K562 (cell line): Measurements from ENCODE around the gene WT1. TPM values are rescaled to one million over a fixed set of nuclear protein-coding genes. Genes with fewer than 3 reads are reported as not detected.

Experiments used
- EGR1 ChIP-seq: fragments of 450-650 bp; conservative IDR thresholded peaks from 2 replicates; pipeline ENCODE4 v1.6.1; 2017; ENCODE audit warnings: mild to moderate bottlenecking
- EP300 ChIP-seq: IDR thresholded peaks from 2 replicates; pipeline ENCODE4 v1.6.1; 2012; ENCODE audit warnings: low read length, improper control_type of control experiment
- HCFC1 ChIP-seq: IDR thresholded peaks from 2 replicates; pipeline ENCODE4 v1.6.1; 2012; ENCODE audit warnings: low read depth, low read length, improper control_type of control experiment
- MECOM ChIP-seq: fragments of 250-450 bp; sonication (Bioruptor Pico); IDR thresholded peaks from 2 replicates; pipeline ENCODE4 v1.8.0; 2022; ENCODE audit warnings: inconsistent platforms
- PCBP2 ChIP-seq: fragments of 200-400 bp; formaldehyde crosslinking; IDR thresholded peaks from 2 replicates; pipeline ENCODE4 v1.6.1; 2018; ENCODE audit warnings: low read length, low read depth, mild to moderate bottlenecking, moderate library complexity; ENCODE audit not compliant: poor library complexity, severe bottlenecking
- PHTF2 ChIP-seq: fragments of 250-450 bp; sonication (Bioruptor Pico); IDR thresholded peaks from 2 replicates; pipeline ENCODE4 v1.5.0; 2021; ENCODE audit warnings: mild to moderate bottlenecking
- PTTG1 ChIP-seq: fragments of 450-650 bp; IDR thresholded peaks from 2 replicates; pipeline ENCODE4 v1.6.1; 2016; ENCODE audit warnings: low read depth, mild to moderate bottlenecking, missing genetic modification characterization, missing compliant biosample characterization
- RCOR1 ChIP-seq, 2 experiments: IDR thresholded peaks; 2 replicates each; pipeline ENCODE4 v1.6.1; 2012; ENCODE audit warnings: low read depth in 2 of 2, low read length in 2 of 2, borderline replicate concordance in 1 of 2, improper control_type of control experiment in 1 of 2
- SMC3 ChIP-seq: conservative IDR thresholded peaks from 2 replicates; pipeline ENCODE4 v1.6.1; 2011; ENCODE audit warnings: low read depth, low read length, improper control_type of control experiment; ENCODE audit not compliant: insufficient read depth
- SNRNP70 ChIP-seq: fragments of 200-400 bp; formaldehyde crosslinking; optimal IDR thresholded peaks from 2 replicates; pipeline ENCODE3; 2017; ENCODE audit warnings: low read depth, low read length
- TSC22D4 ChIP-seq: fragments of 450-650 bp; IDR thresholded peaks from 2 replicates; pipeline ENCODE4 v1.6.1; 2016; ENCODE audit warnings: missing genetic modification characterization, missing biosample characterization, control low read depth
- ZNF766 ChIP-seq: fragments of 200-800 bp; sonication (Bioruptor generic); conservative IDR thresholded peaks from 2 replicates; pipeline ENCODE4 v1.6.1; 2016; ENCODE audit warnings: missing genetic modification characterization, missing compliant biosample characterization
- polyA plus RNA-seq, 8 experiments: library from polyadenylated mRNA; depleted of rRNA in 4 of 8; stranded (reverse) in 5 of 8; unstranded in 3 of 8; fragments of >200 nt; fragmentation: Nextera tagmentation in 2 of 8; fragmentation: Illumina TruSeq in 1 of 8; extraction: Ambion mirVana in 2 of 8; extraction: Trizol in 1 of 8; gene quantifications; 2 replicates each; pipeline versions ENCODE4 v1.2.1 to v1.2.3, GENCODE V29; 2011 to 2014; ENCODE audit warnings: inconsistent platforms in 1 of 8, missing spikeins in 1 of 8
- total RNA-seq, 7 experiments: library from RNA; depleted of rRNA in 6 of 7; stranded (reverse); fragments of >200 nt in 6 of 7; fragmentation: Illumina TruSeq in 2 of 7; extraction: Trizol in 2 of 7; gene quantifications; 2 replicates each; pipeline versions ENCODE4 v1.2.1 to v1.2.3, GENCODE V29; 2011 to 2021; ENCODE audit warnings: low replicate concordance in 1 of 7
- TF ChIP-seq, protein P1 (sequence below): fragments of 450-650 bp; IDR thresholded peaks from 2 replicates; pipeline ENCODE4 v1.6.1; 2016; ENCODE audit warnings: mild to moderate bottlenecking, moderate library complexity
- TF ChIP-seq, protein P2 (sequence below), 2 experiments: fragments of 250-450 bp in 1 of 2; fragments of 450-650 bp in 1 of 2; sonication (Bioruptor Pico) in 1 of 2; IDR thresholded peaks; 2 replicates each; pipeline versions ENCODE4 v1.6.1 to v1.8.0; 2016 to 2021; ENCODE audit warnings: mild to moderate bottlenecking in 2 of 2, moderate library complexity in 2 of 2, missing compliant biosample characterization in 1 of 2, missing genetic modification characterization in 1 of 2
- TF ChIP-seq, protein P3 (sequence below), 2 experiments: fragments of 450-650 bp; conservative IDR thresholded peaks; 2 replicates each; pipeline ENCODE4 v1.6.1; 2017; ENCODE audit warnings: mild to moderate bottlenecking in 2 of 2, moderate library complexity in 2 of 2

WT1 gene
- total and polyA plus RNA-seq, 9 of the 15 experiments (the other 6 are each of a cell fraction or from before 2014, with no cell fraction given): 7.1 to 33.8 (median 19.4) TPM

DNA sequence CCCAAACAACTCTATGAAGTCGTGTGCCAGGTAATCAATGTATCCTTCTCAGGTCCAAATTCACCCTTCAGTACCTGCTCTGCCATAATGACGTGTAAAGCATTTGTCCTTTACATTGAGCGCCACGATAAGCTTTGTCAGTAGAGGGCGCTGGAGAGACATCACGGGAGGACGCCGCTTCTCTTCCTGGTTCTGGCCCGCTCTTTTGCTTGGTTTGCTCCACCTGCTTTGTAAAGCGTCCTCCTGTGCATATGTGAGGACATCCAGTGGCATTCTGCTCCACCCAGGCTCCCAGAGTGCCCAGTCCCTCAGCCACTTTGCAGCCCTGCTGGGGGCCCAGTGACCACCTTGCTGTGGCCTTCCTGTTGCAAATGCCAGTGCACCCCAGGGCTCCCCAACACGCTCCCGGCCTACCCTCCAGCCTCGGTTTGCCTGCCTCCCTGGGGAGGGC is 61.1 kb downstream of the WT1 start (continued):
- TF ChIP-seq, protein P1, sequence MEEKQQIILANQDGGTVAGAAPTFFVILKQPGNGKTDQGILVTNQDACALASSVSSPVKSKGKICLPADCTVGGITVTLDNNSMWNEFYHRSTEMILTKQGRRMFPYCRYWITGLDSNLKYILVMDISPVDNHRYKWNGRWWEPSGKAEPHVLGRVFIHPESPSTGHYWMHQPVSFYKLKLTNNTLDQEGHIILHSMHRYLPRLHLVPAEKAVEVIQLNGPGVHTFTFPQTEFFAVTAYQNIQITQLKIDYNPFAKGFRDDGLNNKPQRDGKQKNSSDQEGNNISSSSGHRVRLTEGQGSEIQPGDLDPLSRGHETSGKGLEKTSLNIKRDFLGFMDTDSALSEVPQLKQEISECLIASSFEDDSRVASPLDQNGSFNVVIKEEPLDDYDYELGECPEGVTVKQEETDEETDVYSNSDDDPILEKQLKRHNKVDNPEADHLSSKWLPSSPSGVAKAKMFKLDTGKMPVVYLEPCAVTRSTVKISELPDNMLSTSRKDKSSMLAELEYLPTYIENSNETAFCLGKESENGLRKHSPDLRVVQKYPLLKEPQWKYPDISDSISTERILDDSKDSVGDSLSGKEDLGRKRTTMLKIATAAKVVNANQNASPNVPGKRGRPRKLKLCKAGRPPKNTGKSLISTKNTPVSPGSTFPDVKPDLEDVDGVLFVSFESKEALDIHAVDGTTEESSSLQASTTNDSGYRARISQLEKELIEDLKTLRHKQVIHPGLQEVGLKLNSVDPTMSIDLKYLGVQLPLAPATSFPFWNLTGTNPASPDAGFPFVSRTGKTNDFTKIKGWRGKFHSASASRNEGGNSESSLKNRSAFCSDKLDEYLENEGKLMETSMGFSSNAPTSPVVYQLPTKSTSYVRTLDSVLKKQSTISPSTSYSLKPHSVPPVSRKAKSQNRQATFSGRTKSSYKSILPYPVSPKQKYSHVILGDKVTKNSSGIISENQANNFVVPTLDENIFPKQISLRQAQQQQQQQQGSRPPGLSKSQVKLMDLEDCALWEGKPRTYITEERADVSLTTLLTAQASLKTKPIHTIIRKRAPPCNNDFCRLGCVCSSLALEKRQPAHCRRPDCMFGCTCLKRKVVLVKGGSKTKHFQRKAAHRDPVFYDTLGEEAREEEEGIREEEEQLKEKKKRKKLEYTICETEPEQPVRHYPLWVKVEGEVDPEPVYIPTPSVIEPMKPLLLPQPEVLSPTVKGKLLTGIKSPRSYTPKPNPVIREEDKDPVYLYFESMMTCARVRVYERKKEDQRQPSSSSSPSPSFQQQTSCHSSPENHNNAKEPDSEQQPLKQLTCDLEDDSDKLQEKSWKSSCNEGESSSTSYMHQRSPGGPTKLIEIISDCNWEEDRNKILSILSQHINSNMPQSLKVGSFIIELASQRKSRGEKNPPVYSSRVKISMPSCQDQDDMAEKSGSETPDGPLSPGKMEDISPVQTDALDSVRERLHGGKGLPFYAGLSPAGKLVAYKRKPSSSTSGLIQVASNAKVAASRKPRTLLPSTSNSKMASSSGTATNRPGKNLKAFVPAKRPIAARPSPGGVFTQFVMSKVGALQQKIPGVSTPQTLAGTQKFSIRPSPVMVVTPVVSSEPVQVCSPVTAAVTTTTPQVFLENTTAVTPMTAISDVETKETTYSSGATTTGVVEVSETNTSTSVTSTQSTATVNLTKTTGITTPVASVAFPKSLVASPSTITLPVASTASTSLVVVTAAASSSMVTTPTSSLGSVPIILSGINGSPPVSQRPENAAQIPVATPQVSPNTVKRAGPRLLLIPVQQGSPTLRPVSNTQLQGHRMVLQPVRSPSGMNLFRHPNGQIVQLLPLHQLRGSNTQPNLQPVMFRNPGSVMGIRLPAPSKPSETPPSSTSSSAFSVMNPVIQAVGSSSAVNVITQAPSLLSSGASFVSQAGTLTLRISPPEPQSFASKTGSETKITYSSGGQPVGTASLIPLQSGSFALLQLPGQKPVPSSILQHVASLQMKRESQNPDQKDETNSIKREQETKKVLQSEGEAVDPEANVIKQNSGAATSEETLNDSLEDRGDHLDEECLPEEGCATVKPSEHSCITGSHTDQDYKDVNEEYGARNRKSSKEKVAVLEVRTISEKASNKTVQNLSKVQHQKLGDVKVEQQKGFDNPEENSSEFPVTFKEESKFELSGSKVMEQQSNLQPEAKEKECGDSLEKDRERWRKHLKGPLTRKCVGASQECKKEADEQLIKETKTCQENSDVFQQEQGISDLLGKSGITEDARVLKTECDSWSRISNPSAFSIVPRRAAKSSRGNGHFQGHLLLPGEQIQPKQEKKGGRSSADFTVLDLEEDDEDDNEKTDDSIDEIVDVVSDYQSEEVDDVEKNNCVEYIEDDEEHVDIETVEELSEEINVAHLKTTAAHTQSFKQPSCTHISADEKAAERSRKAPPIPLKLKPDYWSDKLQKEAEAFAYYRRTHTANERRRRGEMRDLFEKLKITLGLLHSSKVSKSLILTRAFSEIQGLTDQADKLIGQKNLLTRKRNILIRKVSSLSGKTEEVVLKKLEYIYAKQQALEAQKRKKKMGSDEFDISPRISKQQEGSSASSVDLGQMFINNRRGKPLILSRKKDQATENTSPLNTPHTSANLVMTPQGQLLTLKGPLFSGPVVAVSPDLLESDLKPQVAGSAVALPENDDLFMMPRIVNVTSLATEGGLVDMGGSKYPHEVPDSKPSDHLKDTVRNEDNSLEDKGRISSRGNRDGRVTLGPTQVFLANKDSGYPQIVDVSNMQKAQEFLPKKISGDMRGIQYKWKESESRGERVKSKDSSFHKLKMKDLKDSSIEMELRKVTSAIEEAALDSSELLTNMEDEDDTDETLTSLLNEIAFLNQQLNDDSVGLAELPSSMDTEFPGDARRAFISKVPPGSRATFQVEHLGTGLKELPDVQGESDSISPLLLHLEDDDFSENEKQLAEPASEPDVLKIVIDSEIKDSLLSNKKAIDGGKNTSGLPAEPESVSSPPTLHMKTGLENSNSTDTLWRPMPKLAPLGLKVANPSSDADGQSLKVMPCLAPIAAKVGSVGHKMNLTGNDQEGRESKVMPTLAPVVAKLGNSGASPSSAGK: peak; percentile 79
- peak; percentile 68 for TF ChIP-seq SMC3
- TF ChIP-seq, protein P2, sequence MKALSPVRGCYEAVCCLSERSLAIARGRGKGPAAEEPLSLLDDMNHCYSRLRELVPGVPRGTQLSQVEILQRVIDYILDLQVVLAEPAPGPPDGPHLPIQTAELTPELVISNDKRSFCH (CRISPR knock-in tag; IDR thresholded peaks at IDR 0.05): no peak
- TF ChIP-seq, protein P2 (tag; IDR thresholded peaks at IDR 0.05): 0 out of 2 replicates have a peak, but pooled peaks have one; percentile 52
- no peak for TF ChIP-seq PTTG1 (tag)
- TF ChIP-seq EGR1: no peak
- no peak for TF ChIP-seq ZNF766
- no peak for TF ChIP-seq PCBP2
- no peak for TF ChIP-seq MECOM (CRISPR knock-in tag)
- no peak for TF ChIP-seq TSC22D4 (tag)
- peak in 1 of 2 experiments; percentile 45; a peak in 1 of 4 replicates for TF ChIP-seq RCOR1 (IDR thresholded peaks at IDR 0.05; ENCODE audit: borderline replicate concordance in 1 of 2, low read depth in 2 of 2, low read length in 2 of 2)
- peak; percentile 48; the same call in 1 of the 2 replicates for TF ChIP-seq HCFC1
- TF ChIP-seq EP300: peak; percentile 27; the same call in 1 of the 2 replicates
- TF ChIP-seq SNRNP70: no peak
- TF ChIP-seq, protein P3, sequence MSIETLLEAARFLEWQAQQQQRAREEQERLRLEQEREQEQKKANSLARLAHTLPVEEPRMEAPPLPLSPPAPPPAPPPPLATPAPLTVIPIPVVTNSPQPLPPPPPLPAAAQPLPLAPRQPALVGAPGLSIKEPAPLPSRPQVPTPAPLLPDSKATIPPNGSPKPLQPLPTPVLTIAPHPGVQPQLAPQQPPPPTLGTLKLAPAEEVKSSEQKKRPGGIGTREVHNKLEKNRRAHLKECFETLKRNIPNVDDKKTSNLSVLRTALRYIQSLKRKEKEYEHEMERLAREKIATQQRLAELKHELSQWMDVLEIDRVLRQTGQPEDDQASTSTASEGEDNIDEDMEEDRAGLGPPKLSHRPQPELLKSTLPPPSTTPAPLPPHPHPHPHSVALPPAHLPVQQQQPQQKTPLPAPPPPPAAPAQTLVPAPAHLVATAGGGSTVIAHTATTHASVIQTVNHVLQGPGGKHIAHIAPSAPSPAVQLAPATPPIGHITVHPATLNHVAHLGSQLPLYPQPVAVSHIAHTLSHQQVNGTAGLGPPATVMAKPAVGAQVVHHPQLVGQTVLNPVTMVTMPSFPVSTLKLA (conservative IDR thresholded peaks at IDR 0.05): no peak
- no peak for TF ChIP-seq PHTF2
